GM12878 (cell line): ENCODE measurements around the gene RNF130. TPM values are rescaled to one million over a fixed set of nuclear protein-coding genes. Genes with fewer than 3 reads are reported as not detected.

Experiments used
- ATAC-seq: fragments of 200-7000 bp; cut with Tn5 transposase; 3 replicates; pipeline ENCODE4 v1.9.1; 2020; ENCODE audit warnings: mild to moderate bottlenecking, moderate library complexity
- BruUV-seq: library from RNA; stranded (reverse); fragments of 400-500 nt; replicated peaks from 2 replicates; lab custom pipeline; 2021; lab: Mats Ljungman, UMichigan
- CTCF ChIA-PET: fragments of 300-600 bp; sonication (Branson Sonifier 250); formaldehyde crosslinking; extraction: SDS; loops from one replicate; lab custom pipeline; 2021; ENCODE audit warnings: inconsistent platforms; lab: Yijun Ruan, JAX
- POLR2A ChIA-PET: fragments of 350-600 bp; formaldehyde crosslinking; extraction: SDS; loops from one replicate; lab custom pipeline; 2021; ENCODE audit warnings: inconsistent platforms; lab: Charles Lee
- RAD21 ChIA-PET: fragments of 300-600 bp; sonication (Branson Sonifier 250); formaldehyde crosslinking; loops from one replicate; lab custom pipeline; 2023; ENCODE audit warnings: antibody characterized with exemption; ENCODE audit not compliant: unreplicated experiment; lab: Charles Lee
- SMC1A ChIA-PET: fragments of 300-600 bp; sonication (Branson Sonifier 250); formaldehyde crosslinking; loops from one replicate; lab custom pipeline; 2023; ENCODE audit not compliant: unreplicated experiment, uncharacterized antibody; lab: Charles Lee
- DNase-seq: peaks from one replicate; pipeline ENCODE4 v3.0.0-alpha.2; 2011; ENCODE audit warnings: low read depth, low spot score
- FAIRE-seq: peaks from 3 replicates; lab custom pipeline; 2011; peaks lifted over from hg19 to GRCh38; lab: Jason Lieb, UNC
- H2AFZ ChIP-seq: 2 replicates; pipeline ENCODE4 v1.6.0; 2011; ENCODE audit warnings: low read depth, low read length, control low read depth; ENCODE audit not compliant: control insufficient read depth
- H3K27ac ChIP-seq: 2 replicates; pipeline ENCODE4 v1.5.1; 2011; ENCODE audit warnings: control low read depth; ENCODE audit not compliant: control insufficient read depth, insufficient read depth
- H3K27me3 ChIP-seq, 2 experiments: replicated peaks in 1 of 2; 2 replicates each; pipeline versions ENCODE4 v1.6.0 to v1.6.1; 2011; ENCODE audit warnings: low read length in 1 of 2; ENCODE audit not compliant: control insufficient read depth in 2 of 2, insufficient read depth in 2 of 2
- H3K36me3 ChIP-seq, 2 experiments: 2 replicates each; pipeline ENCODE4 v1.5.1; 2011; ENCODE audit warnings: low read length in 1 of 2; ENCODE audit not compliant: control insufficient read depth in 2 of 2, insufficient read depth in 2 of 2
- H3K4me1 ChIP-seq: 2 replicates; pipeline ENCODE4 v1.6.1; 2011; ENCODE audit warnings: mild to moderate bottlenecking, low read length, moderate library complexity, mixed read lengths; ENCODE audit not compliant: control insufficient read depth, insufficient read depth
- H3K4me2 ChIP-seq: 2 replicates; pipeline ENCODE4 v1.6.0; 2011; ENCODE audit warnings: control low read depth; ENCODE audit not compliant: control insufficient read depth, insufficient read depth
- H3K4me3 ChIP-seq: fragments of 200-600 bp; sonication (generic); 2 replicates; pipeline ENCODE4 v1.5.1; 2016
- H3K79me2 ChIP-seq: 2 replicates; pipeline ENCODE4 v1.6.0; 2011; ENCODE audit warnings: low read length; ENCODE audit not compliant: control insufficient read depth, insufficient read depth
- H3K9ac ChIP-seq: 2 replicates; pipeline ENCODE4 v1.8.0; 2011; ENCODE audit warnings: low read length, control low read depth, mixed read lengths; ENCODE audit not compliant: control insufficient read depth, insufficient read depth
- H3K9me3 ChIP-seq: replicated peaks from 3 replicates; pipeline ENCODE4 v1.5.1; 2011; ENCODE audit warnings: mild to moderate bottlenecking, low read length; ENCODE audit not compliant: control insufficient read depth, insufficient read depth
- H4K20me1 ChIP-seq: 2 replicates; pipeline ENCODE4 v1.6.0; 2011; ENCODE audit not compliant: control insufficient read depth, insufficient read depth
- BHLHE40 ChIP-seq, 2 experiments: fragments of 450-650 bp in 1 of 2; IDR thresholded peaks; 2 replicates each; pipeline ENCODE4 v1.6.1; 2011 to 2017; ENCODE audit warnings: low read depth in 2 of 2, borderline replicate concordance in 1 of 2, improper control_type of control experiment in 1 of 2, low read length in 1 of 2, mild to moderate bottlenecking in 1 of 2
- FOXM1 ChIP-seq: IDR thresholded peaks from 2 replicates; pipeline ENCODE4 v1.6.1; 2012; ENCODE audit warnings: low read depth, mild to moderate bottlenecking, inconsistent platforms, low read length, moderate library complexity
- RUNX3 ChIP-seq: IDR thresholded peaks from 2 replicates; pipeline ENCODE4 v1.6.1; 2012; ENCODE audit warnings: low read length, inconsistent platforms
- ZNF274 ChIP-seq: IDR thresholded peaks from one replicate; pipeline ENCODE4 v1.8.0; 2011; ENCODE audit not compliant: insufficient read length, insufficient read depth
- WGBS: methylation state at CpG from one replicate; pipeline ENCODE4 v1.1.6; 2016; ENCODE audit warnings: low lambda C conversion rate; ENCODE audit not compliant: insufficient replicate concordance, insufficient coverage; ENCODE audit errors: missing lambda C conversion rate; 5-methylcytosine and 5-hydroxymethylcytosine counted together
- in situ Hi-C: fragments of 300-500 bp; cut with MboI; formaldehyde crosslinking; loops from 9 replicates; pipeline ENCODE4 v1.14.3; 2018; ENCODE audit warnings: mixed read lengths
- intact Hi-C: fragments of 100-400 bp; cut with micrococcal nuclease; formaldehyde crosslinking; loops from one replicate; pipeline ENCODE4 v1.14.2; 2022; ENCODE audit not compliant: unreplicated experiment
- polyA plus RNA-seq, 11 experiments: library from polyadenylated mRNA; depleted of rRNA in 4 of 11; unstranded in 6 of 11; stranded (reverse) in 5 of 11; fragments of >200 nt; fragmentation: Nextera tagmentation in 4 of 11; fragmentation: Illumina TruSeq in 1 of 11; extraction: Ambion mirVana in 4 of 11; extraction: Trizol in 1 of 11; gene quantifications; 1 replicate in 1 of 11; 2 replicates in 10 of 11; pipeline versions ENCODE4 v1.2.1 to v1.2.3, GENCODE V29; 2011 to 2016; ENCODE audit warnings: inconsistent platforms in 2 of 11, missing spikeins in 2 of 11, low read depth in 1 of 11
- total RNA-seq, 4 experiments: library from RNA; depleted of rRNA in 3 of 4; stranded (reverse); fragments of >200 nt in 3 of 4; fragmentation: Illumina TruSeq in 1 of 4; extraction: Trizol in 1 of 4; gene quantifications; 2 replicates each; pipeline versions ENCODE4 v1.2.1 to v1.2.3, GENCODE V29; 2013 to 2021
- TF ChIP-seq, protein P1 (sequence below): IDR thresholded peaks from 2 replicates; pipeline ENCODE4 v1.6.1; 2011; ENCODE audit warnings: borderline replicate concordance, low read depth, mild to moderate bottlenecking, moderate library complexity, mixed read lengths, low read length; ENCODE audit not compliant: insufficient read depth; ENCODE audit errors: extremely low read length

Gene RNF130
- total and polyA plus RNA-seq, 10 of the 15 experiments (the other 5 are each of a cell fraction or from before 2014, with no cell fraction given): 0.04 to 0.36 (median 0.11) TPM; not detected in 1

- no peak for DNase-seq
- in situ Hi-C loops (no loop called here), intact Hi-C loops (no loop called here)
- no peaks in the 10 kb centered on the region for H3K79me2 ChIP-seq
- no peaks in the 10 kb centered on the region for H3K9me3 ChIP-seq
- no peaks in the 10 kb centered on the region for H3K27me3 ChIP-seq
- CTCF ChIA-PET: no interaction called here
- POLR2A ChIA-PET: no interaction called here
- no TSS peak for BruUV-seq
- TF ChIP-seq ZNF274: no peak
- peak in 1 of 2 experiments; percentile 39; a peak in 1 of 4 replicates for TF ChIP-seq BHLHE40 (IDR thresholded peaks at IDR 0.05; ENCODE audit: borderline replicate concordance in 1 of 2, low read depth in 2 of 2, low read length in 1 of 2)
- H3K4me2 ChIP-seq: no peak overlapping the region
- H3K4me3 ChIP-seq: no peak overlapping the region
- SMC1A ChIA-PET: no interaction called here
- H3K36me3 ChIP-seq: no peaks in the 10 kb centered on the region
- H3K9ac ChIP-seq: no peak overlapping the region
- ATAC-seq: no peak
- no peaks in the 10 kb centered on the region for H4K20me1 ChIP-seq
- 0% methylated on average over 1 of the region's 1 CpG for WGBS
- H3K27ac ChIP-seq: no peak overlapping the region
- FAIRE-seq: no peak
- peaks cover 4% of the 10 kb centered on the region; the same call in 1 of the 2 replicates for H3K4me1 ChIP-seq
- RAD21 ChIA-PET: no interaction called here
- H2AFZ ChIP-seq: no peak overlapping the region
These were observed 104.1 kb downstream of the RNF130 start for GRCh38 chr5:179967489-179967888.

GRCh38 chr5:179964015-179964414, 107.5 kb downstream of the RNF130 start:
- H3K9me3 ChIP-seq: no peaks in the 10 kb centered on the region
- DNase-seq (no peak), FAIRE-seq (no peak), ATAC-seq (no peak)
- H3K27ac ChIP-seq: no peak overlapping the region
- CTCF ChIA-PET: no interaction called here
- H3K36me3 ChIP-seq: no peaks in the 10 kb centered on the region
- H3K27me3 ChIP-seq: no peaks in the 10 kb centered on the region
- H3K79me2 ChIP-seq: no peaks in the 10 kb centered on the region
- POLR2A ChIA-PET: no interaction called here
- WGBS: 64% methylated on average over 8 of the region's 8 CpGs
- in situ Hi-C loops (no loop called here), intact Hi-C loops (no loop called here)
- no peak overlapping the region for H3K4me2 ChIP-seq
- RAD21 ChIA-PET: no interaction called here
- BruUV-seq: no TSS peak
- H2AFZ ChIP-seq: no peak overlapping the region
- SMC1A ChIA-PET: interaction anchor here (1.1 kb wide), 1 partner anchor 9 kb away, joined by 3 read pairs; no protein-coding TSS in a partner anchor
- no peaks in the 10 kb centered on the region for H4K20me1 ChIP-seq
- H3K9ac ChIP-seq: no peak overlapping the region
- no peak overlapping the region for H3K4me3 ChIP-seq
- H3K4me1 ChIP-seq: no peaks in the 10 kb centered on the region
- TF ChIP-seq FOXM1 (no peak), RUNX3 (no peak)
- TF ChIP-seq, protein P1, sequence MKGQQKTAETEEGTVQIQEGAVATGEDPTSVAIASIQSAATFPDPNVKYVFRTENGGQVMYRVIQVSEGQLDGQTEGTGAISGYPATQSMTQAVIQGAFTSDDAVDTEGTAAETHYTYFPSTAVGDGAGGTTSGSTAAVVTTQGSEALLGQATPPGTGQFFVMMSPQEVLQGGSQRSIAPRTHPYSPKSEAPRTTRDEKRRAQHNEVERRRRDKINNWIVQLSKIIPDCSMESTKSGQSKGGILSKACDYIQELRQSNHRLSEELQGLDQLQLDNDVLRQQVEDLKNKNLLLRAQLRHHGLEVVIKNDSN: no peak
